ENCODE measurements around the gene MAJIN. TPM values are rescaled to one million over a fixed set of nuclear protein-coding genes. Genes with fewer than 3 reads are reported as not detected.

Gene MAJIN
- total RNA-seq, 1 experiment from 2014 or later: not detected

DNA sequence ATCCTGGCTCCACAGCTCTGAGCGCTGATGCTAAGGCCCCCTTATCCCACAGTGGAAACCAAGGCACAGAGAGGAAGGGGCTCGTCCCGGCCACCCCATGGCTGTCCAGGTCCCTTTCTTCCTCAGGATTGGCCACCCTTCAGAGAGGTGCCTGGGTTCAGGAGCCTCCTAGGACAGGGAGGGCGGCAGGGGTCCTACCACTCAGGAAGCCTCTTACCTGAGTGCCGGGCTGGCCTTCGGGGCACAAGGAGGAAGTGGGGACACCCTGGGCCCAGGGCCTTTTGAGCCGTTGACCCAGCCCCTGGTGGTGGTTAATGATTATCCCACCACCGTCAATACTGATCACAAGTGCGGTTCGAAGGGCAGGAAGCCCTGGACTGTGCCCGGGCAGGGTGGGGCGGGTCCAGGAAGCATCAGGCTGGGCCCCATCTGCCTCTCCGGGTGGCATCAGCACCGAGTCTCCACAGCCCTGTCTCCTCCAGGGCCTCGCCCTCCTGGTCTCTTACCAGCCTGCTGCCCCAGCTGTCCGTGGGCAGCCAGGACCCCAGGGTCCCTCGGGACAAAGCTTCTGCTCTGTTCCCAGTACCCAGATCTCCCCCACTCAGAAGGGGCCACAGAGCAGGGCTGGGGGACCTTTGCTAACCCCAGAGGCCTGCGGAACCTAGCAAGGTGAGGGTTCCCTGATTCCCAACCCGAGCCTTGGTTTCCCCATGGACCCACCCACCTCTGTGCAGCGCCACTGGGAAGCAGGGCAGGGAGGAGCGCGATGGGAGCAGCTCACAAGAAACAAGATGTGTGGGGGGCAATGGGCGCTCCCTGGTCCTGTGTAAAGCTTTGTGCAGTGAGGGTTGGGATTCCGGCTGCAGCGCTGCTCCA lies 78.5 kb downstream of the MAJIN start:
- Mint-ChIP-seq H3K4me3 (ENCODE audit: unreplicated experiment) (no peak overlapping the region), H3K27me3 (ENCODE audit: insufficient read depth, unreplicated experiment) (no peaks in the 10 kb centered on the region), H3K9me3 (ENCODE audit: unreplicated experiment) (no peaks in the 10 kb centered on the region), H3K4me1 (ENCODE audit: insufficient read depth, unreplicated experiment) (no peaks in the 10 kb centered on the region), H3K27ac (ENCODE audit: low read depth, unreplicated experiment) (no peak overlapping the region), H3K36me3 (ENCODE audit: insufficient read depth, unreplicated experiment) (peaks cover 5% of the 10 kb centered on the region)
- TF ChIP-seq, protein P1, sequence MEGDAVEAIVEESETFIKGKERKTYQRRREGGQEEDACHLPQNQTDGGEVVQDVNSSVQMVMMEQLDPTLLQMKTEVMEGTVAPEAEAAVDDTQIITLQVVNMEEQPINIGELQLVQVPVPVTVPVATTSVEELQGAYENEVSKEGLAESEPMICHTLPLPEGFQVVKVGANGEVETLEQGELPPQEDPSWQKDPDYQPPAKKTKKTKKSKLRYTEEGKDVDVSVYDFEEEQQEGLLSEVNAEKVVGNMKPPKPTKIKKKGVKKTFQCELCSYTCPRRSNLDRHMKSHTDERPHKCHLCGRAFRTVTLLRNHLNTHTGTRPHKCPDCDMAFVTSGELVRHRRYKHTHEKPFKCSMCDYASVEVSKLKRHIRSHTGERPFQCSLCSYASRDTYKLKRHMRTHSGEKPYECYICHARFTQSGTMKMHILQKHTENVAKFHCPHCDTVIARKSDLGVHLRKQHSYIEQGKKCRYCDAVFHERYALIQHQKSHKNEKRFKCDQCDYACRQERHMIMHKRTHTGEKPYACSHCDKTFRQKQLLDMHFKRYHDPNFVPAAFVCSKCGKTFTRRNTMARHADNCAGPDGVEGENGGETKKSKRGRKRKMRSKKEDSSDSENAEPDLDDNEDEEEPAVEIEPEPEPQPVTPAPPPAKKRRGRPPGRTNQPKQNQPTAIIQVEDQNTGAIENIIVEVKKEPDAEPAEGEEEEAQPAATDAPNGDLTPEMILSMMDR (IDR thresholded peaks at IDR 0.05; ENCODE audit: unreplicated experiment): no peak
- ChIA-PET POLR2A (interaction anchor here (0.7 to 1.0 kb wide), 3 partner anchors 16 to 594 kb away, joined by 3 read pairs; no protein-coding TSS in a partner anchor), CTCF (interaction anchor here (0.6 to 7.1 kb wide), 23 partner anchors 8 to 1153 kb away, joined by 3 to 93 read pairs (median 5); partner anchors contain the start of genes ATG2A and CDC42BPG)
- DNase-seq (ENCODE audit: unreplicated experiment): no peak
- intact Hi-C loops (cut with micrococcal nuclease): loop anchor here (1.0 to 2.0 kb wide), 2 partner anchors 46 to 107 kb away; no protein-coding TSS in a partner anchor
- no TSS peak for BruUV-seq (replicated peaks)

DNA sequence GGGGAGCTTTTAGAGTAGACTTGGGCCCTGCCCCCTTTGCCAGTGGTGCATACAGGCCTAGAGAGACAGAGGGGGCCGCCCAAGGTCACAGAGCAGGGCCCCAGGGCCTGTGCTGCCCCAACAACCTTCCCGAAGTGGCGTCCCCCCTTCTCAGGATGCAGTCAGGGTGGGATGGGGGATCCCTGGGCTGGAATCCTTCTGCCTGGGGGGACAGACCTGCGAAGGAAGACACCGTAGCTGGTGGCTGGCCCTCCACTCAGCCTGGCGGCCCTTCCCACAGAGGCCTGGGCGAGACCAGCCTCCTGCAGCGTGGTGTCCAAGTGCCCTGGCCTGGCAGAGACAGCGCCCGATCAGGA lies 79.1 kb downstream of the MAJIN start:
- no peaks in the 10 kb centered on the region for H3K4me1 Mint-ChIP-seq (ENCODE audit: insufficient read depth, unreplicated experiment)
- no peaks in the 10 kb centered on the region for H3K27me3 Mint-ChIP-seq (ENCODE audit: insufficient read depth, unreplicated experiment)
- H3K9me3 Mint-ChIP-seq (ENCODE audit: unreplicated experiment): no peaks in the 10 kb centered on the region
- TF ChIP-seq, protein P1 (IDR thresholded peaks at IDR 0.05; ENCODE audit: unreplicated experiment): no peak
- no TSS peak for BruUV-seq (replicated peaks)
- DNase-seq (ENCODE audit: unreplicated experiment): no peak
- no peak overlapping the region for H3K4me3 Mint-ChIP-seq (ENCODE audit: unreplicated experiment)
- POLR2A ChIA-PET: no interaction called here
- intact Hi-C loops (cut with micrococcal nuclease): no loop called here
- no peak overlapping the region for H3K27ac Mint-ChIP-seq (ENCODE audit: low read depth, unreplicated experiment)
- H3K36me3 Mint-ChIP-seq (ENCODE audit: insufficient read depth, unreplicated experiment): no peaks in the 10 kb centered on the region
- CTCF ChIA-PET: interaction anchor here (0.6 to 7.1 kb wide), 5 partner anchors 14 to 116 kb away, joined by 4 to 93 read pairs (median 6); partner anchors contain the start of gene ATG2A

DNA sequence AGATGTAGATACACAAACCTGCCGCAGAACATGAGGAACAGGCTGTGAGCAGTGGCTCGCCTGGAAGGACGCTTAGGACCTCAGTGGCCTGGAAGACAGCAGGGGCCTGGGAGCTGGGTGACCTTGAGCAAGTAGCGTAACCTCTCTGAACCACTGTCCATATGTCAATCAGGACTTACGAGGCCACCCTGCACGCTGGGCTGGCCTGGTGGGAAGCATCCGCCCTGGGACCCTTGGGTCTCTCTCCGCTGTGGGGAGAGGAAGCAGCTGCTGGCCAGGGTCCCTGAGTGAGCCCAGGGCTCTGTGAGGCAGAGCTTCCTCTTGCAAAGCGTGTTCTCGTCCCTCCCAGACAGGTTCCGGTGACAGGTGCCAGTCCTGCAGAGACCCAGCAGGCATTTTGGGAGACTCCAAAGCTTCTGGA lies 79.5 kb downstream of the MAJIN start:
- BruUV-seq (replicated peaks): no TSS peak
- Mint-ChIP-seq H3K4me3 (ENCODE audit: unreplicated experiment) (no peak overlapping the region), H3K9me3 (ENCODE audit: unreplicated experiment) (no peaks in the 10 kb centered on the region), H3K4me1 (ENCODE audit: insufficient read depth, unreplicated experiment) (no peaks in the 10 kb centered on the region), H3K27me3 (ENCODE audit: insufficient read depth, unreplicated experiment) (no peaks in the 10 kb centered on the region), H3K36me3 (ENCODE audit: insufficient read depth, unreplicated experiment) (no peaks in the 10 kb centered on the region), H3K27ac (ENCODE audit: low read depth, unreplicated experiment) (peak overlapping the region; percentile 20)
- TF ChIP-seq, protein P1 (IDR thresholded peaks at IDR 0.05; ENCODE audit: unreplicated experiment): no peak
- intact Hi-C loops (cut with micrococcal nuclease): no loop called here
- no peak for DNase-seq (ENCODE audit: unreplicated experiment)
- ChIA-PET POLR2A (no interaction called here), CTCF (interaction anchor here (0.6 to 7.1 kb wide), 4 partner anchors 13 to 116 kb away, joined by 4 to 93 read pairs (median 11); partner anchors contain the start of gene ATG2A)

DNA sequence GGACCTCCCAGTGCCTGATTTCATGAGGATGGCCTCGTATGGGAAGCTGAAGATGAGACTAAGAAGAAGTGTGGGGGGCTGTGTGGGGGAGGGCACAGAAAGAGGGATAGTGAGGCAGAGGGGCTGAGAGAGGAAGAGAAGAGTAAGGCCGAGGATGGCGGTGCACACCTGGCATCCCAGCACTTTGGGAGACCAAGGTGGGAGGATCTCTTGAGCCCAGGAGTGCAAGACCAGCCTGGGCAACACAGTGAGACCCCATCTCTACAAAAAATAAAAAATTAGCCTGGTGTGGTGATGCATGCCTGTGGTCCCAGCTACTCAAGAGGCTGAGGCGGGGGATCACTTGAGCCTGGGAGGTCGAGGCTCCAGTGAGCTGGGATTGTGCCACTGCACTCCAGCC lies 80.0 kb downstream of the MAJIN start:
- H3K4me3 Mint-ChIP-seq (ENCODE audit: unreplicated experiment): no peak overlapping the region
- no peaks in the 10 kb centered on the region for H3K4me1 Mint-ChIP-seq (ENCODE audit: insufficient read depth, unreplicated experiment)
- CTCF ChIA-PET: interaction anchor here (0.7 to 7.1 kb wide), 5 partner anchors 14 to 44 kb away, joined by 3 to 93 read pairs (median 3); partner anchors contain the start of gene ATG2A
- intact Hi-C loops (cut with micrococcal nuclease): no loop called here
- BruUV-seq (replicated peaks): no TSS peak
- H3K9me3 Mint-ChIP-seq (ENCODE audit: unreplicated experiment): no peaks in the 10 kb centered on the region
- DNase-seq (ENCODE audit: unreplicated experiment): no peak
- no peaks in the 10 kb centered on the region for H3K36me3 Mint-ChIP-seq (ENCODE audit: insufficient read depth, unreplicated experiment)
- H3K27ac Mint-ChIP-seq (ENCODE audit: low read depth, unreplicated experiment): peak overlapping the region; percentile 20
- TF ChIP-seq, protein P1 (IDR thresholded peaks at IDR 0.05; ENCODE audit: unreplicated experiment): no peak
- POLR2A ChIA-PET: no interaction called here
- no peaks in the 10 kb centered on the region for H3K27me3 Mint-ChIP-seq (ENCODE audit: insufficient read depth, unreplicated experiment)

All from MCF 10A (cell line).